Activated T-helper 2 cell treated with anti-CD3 and anti-CD28 coated beads, Interferon-gamma antibody, Interleukin-2, Interleukin-4, amounts not matched to agents 10 μg/mL and 5 μg/mL and 100 μg/mL, durations not matched to agents 14 hours and 24 hours and 36 hours (primary cell): Measurements from ENCODE around the gene F5. TPM values are rescaled to one million over a fixed set of nuclear protein-coding genes. Genes with fewer than 3 reads are reported as not detected.

Source experiments
- DNase-seq: peaks from one replicate; pipeline ENCODE4 v3.0.0; 2021; ENCODE audit warnings: low spot score
- H3K27ac Mint-ChIP-seq: one replicate; pipeline ENCODE4 v1.8.0; 2021; ENCODE audit warnings: mixed read lengths
- H3K27me3 Mint-ChIP-seq: one replicate; pipeline ENCODE4 v1.8.0; 2021; ENCODE audit warnings: low read depth, mixed read lengths
- H3K36me3 Mint-ChIP-seq: one replicate; pipeline ENCODE4 v1.8.0; 2021; ENCODE audit warnings: low read depth, mixed read lengths
- H3K4me1 Mint-ChIP-seq: one replicate; pipeline ENCODE4 v1.8.0; 2021; ENCODE audit warnings: low read depth, mixed read lengths
- H3K4me3 Mint-ChIP-seq: one replicate; pipeline ENCODE4 v1.8.0; 2021; ENCODE audit warnings: low read depth, mild to moderate bottlenecking, moderate library complexity, mixed read lengths
- H3K9me3 Mint-ChIP-seq: one replicate; pipeline ENCODE4 v1.8.0; 2021; ENCODE audit warnings: mixed read lengths
- intact Hi-C: fragments of 100-400 bp; cut with micrococcal nuclease; formaldehyde crosslinking; loops from one replicate; pipeline ENCODE4 v1.15.1; 2023
- total RNA-seq: library from RNA; stranded (reverse); gene quantifications from 2 replicates; pipeline ENCODE4 v1.2.3, GENCODE V29; 2022

Gene F5
- total RNA-seq, 1 donor from 2014 or later: 26.0 TPM

DNA sequence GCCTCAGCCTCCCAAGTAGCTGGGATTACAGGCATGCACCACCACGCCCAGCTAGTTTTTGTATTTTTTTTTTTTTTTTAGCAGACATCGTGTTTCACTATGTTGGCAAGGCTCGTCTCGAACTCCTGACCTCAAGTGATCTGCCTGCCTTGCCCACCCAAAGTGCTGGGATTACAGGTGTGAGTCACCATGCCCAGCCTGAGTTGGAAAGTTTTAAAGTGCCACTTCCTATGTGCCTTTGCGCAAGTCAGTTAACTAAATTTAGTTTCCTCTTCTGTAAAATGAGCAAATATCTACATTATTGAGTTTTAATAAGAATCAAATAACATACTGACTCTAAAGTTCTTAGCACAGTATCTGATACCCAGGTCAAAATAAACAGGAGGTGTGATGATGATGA lies 112.9 kb downstream of the F5 start:
- DNase-seq: no peak
- intact Hi-C loops: no loop called here
- H3K36me3 Mint-ChIP-seq: peaks cover 24% of the 10 kb centered on the region

DNA sequence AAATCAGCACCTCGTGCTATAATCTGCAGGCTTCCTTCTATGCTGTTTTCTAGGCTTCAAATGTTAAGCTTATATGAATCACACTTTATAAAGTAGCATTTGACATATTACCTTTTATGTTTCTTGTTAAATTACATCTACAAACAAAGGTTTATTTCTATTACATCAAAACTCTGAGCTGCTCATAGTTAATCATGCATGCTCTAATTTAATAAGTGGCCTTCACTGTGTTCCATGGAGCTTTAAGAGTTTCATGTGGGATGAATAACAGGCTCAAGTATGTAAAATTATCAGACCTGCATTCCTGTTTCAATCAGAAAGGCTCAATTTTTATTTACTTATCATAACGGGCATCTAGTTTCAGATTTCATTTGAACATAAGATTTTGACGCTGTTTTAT lies 113.5 kb downstream of the F5 start:
- Mint-ChIP-seq H3K4me3 (no peak overlapping the region), H3K4me1 (peaks cover 8% of the 10 kb centered on the region), H3K27ac (no peak overlapping the region), H3K36me3 (peaks cover 22% of the 10 kb centered on the region), H3K9me3 (no peaks in the 10 kb centered on the region), H3K27me3 (no peaks in the 10 kb centered on the region)
- no peak for DNase-seq
- intact Hi-C loops: no loop called here

More for the DNA sequence above, 112.9 kb downstream of the F5 start:
- Mint-ChIP-seq H3K27ac (no peak overlapping the region), H3K27me3 (no peaks in the 10 kb centered on the region), H3K4me3 (no peak overlapping the region), H3K4me1 (peaks cover 8% of the 10 kb centered on the region), H3K9me3 (no peaks in the 10 kb centered on the region)

DNA sequence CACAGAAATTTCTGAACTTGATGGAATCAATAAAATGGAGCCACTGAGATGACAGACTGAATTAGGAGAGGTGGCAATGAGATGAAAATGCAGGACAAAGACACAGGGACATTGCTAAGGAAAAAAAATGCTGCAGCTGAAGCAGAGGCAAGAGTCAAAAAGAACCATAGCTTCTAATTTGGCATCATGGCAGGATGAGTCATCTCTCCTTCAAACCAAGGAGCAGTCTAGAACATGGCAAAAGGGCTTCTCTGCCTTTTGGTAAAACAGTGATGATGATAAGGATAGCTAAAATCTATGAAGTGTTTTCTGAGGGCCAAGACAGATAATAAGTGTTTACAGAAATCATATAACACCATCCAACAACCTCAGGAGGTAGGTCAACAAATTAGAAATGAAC lies 117.3 kb downstream of the F5 start:
- intact Hi-C loops: loop anchor here (5.0 kb wide), 1 partner anchor 243 kb away; the partner anchor contains the start of gene SELL
- H3K36me3 Mint-ChIP-seq: peaks cover 20% of the 10 kb centered on the region
- no peaks in the 10 kb centered on the region for H3K9me3 Mint-ChIP-seq
- H3K4me1 Mint-ChIP-seq: peaks cover 6% of the 10 kb centered on the region
- H3K4me3 Mint-ChIP-seq: no peak overlapping the region
- DNase-seq: no peak
- no peak overlapping the region for H3K27ac Mint-ChIP-seq
- H3K27me3 Mint-ChIP-seq: no peaks in the 10 kb centered on the region

DNA sequence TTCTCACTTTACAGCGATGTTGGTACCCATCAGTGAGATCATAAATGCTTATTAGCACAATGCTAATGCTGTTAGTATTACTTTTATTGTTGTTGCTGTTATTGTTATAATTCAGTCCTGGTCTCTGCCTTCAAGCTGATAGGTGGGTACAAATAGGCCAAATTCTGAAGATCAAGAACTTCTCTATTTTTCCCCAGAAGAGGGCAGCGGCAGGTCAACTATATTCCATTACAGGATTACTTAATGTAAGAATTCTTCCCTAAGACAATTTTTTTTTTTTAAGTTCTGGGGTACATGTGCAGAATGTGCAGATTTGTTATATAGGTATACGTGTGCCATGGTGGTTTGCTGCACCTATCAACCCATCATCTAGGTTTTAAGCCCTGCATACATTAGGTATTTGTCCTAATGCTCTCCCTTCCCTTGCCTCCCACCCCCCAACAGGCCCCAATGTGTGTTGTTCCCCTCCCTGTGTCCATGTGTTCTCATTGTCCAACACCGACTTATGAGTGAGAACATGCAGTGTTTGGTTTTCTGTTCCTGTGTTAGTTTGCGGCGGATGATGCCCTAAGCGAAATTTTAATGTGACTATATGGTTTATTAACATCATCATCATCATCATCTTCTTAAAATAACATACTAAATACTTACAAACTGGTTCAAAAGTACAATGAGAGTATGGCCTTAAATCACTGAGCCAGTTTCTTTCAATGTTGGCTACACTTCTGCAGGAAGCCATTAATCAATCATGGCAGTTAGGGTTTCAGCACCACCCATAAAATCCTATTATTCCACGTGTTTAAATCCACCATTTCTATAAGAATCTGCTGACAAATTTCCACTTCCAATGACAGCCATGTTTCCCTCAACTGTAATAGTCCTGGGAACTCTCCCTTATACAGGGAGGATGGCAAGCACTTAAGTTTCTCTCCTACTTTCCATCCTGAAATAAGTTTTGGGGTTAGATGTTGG lies 119.7 kb downstream of the F5 start:
- no peaks in the 10 kb centered on the region for H3K9me3 Mint-ChIP-seq
- peaks cover 6% of the 10 kb centered on the region for H3K4me1 Mint-ChIP-seq
- no peak for DNase-seq
- H3K27ac Mint-ChIP-seq: no peak overlapping the region
- intact Hi-C loops: loop anchor here (1.0 to 5.0 kb wide), 2 partner anchors 80 to 246 kb away; partner anchors contain the start of gene SELL
- peaks cover 17% of the 10 kb centered on the region for H3K36me3 Mint-ChIP-seq
- no peaks in the 10 kb centered on the region for H3K27me3 Mint-ChIP-seq
- H3K4me3 Mint-ChIP-seq: no peak overlapping the region

DNA sequence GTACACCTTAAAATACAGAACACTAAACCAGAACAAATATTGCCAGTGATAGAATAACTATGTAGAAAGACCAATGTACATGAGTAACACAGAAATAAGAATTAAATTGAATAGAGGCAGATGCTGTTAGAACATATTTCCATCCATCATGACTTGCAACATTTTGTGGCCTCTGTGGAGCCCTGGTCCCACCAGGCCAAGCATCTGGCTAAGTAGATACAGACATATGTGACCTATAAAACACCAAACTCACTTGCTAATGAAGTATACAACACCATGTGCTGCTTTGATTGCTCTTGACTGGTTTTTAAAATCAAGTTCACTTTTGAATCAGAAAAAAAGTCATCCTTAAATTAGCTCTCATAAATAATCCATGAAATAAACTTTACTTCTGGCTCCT lies 121.0 kb downstream of the F5 start:
- no peak for DNase-seq
- peaks cover 24% of the 10 kb centered on the region for H3K36me3 Mint-ChIP-seq
- no peak overlapping the region for H3K27ac Mint-ChIP-seq
- no peak overlapping the region for H3K4me3 Mint-ChIP-seq
- H3K9me3 Mint-ChIP-seq: no peaks in the 10 kb centered on the region
- peaks cover 13% of the 10 kb centered on the region for H3K4me1 Mint-ChIP-seq
- intact Hi-C loops: loop anchor here (5.0 kb wide), 1 partner anchor 247 kb away; the partner anchor contains the start of gene SELL
- H3K27me3 Mint-ChIP-seq: no peaks in the 10 kb centered on the region

Other genes with a start within 250 kb of the F5 start
- gene NME7, start 218.7 kb downstream of the F5 start, total RNA-seq: 14.1 and 23.4 TPM in 2 replicates
- gene BLZF1, start 218.3 kb downstream of the F5 start, total RNA-seq: 11.8 and 11.9 TPM in 2 replicates
- gene CCDC181, start 159.0 kb downstream of the F5 start, total RNA-seq: 0.09 TPM in 1 of 2 replicates, not detected in the other
- gene SLC19A2, start 100.5 kb downstream of the F5 start, total RNA-seq: 11.2 and 11.9 TPM in 2 replicates
- gene SELP, start 43.6 kb upstream of the F5 start, total RNA-seq: 0.16 and 0.25 TPM in 2 replicates
- gene SELL, start 125.1 kb upstream of the F5 start, total RNA-seq: 63.0 and 64.9 TPM in 2 replicates
- not detected in 2 replicates for gene SELE, start 147.6 kb upstream of the F5 start, total RNA-seq
- 8.9 and 10.9 TPM in 2 replicates for gene METTL18, start 208.4 kb upstream of the F5 start, total RNA-seq